Trophoblast cell (in vitro differentiated cells and primary cell): ENCODE measurements around the gene SEPSECS.

ENCODE experiments used
- DNase-seq, 2 donors: peaks; one replicate each; pipeline ENCODE4 v3.0.0-alpha.2; 2016
- H2AFZ ChIP-seq: 2 replicates; pipeline ENCODE4 v1.6.1; 2013; ENCODE audit warnings: low read length, moderate library complexity, mild to moderate bottlenecking; ENCODE audit not compliant: insufficient read depth, poor library complexity
- H2AK5ac ChIP-seq: 2 replicates; pipeline ENCODE4 v1.6.1; 2013; ENCODE audit warnings: mild to moderate bottlenecking, low read length
- H2BK120ac ChIP-seq: 2 replicates; pipeline ENCODE4 v1.6.1; 2013; ENCODE audit warnings: low read length, mild to moderate bottlenecking, moderate library complexity; ENCODE audit not compliant: insufficient read depth, poor library complexity
- H2BK12ac ChIP-seq: 2 replicates; pipeline ENCODE4 v1.6.1; 2013; ENCODE audit warnings: mild to moderate bottlenecking, low read length, moderate library complexity
- H2BK5ac ChIP-seq: 2 replicates; pipeline ENCODE4 v1.6.1; 2013; ENCODE audit warnings: low read length, low read depth, moderate library complexity, mild to moderate bottlenecking; ENCODE audit not compliant: poor library complexity
- H3K14ac ChIP-seq: 2 replicates; pipeline ENCODE4 v1.6.1; 2013; ENCODE audit warnings: mild to moderate bottlenecking, low read length
- H3K18ac ChIP-seq: 2 replicates; pipeline ENCODE4 v1.6.1; 2013; ENCODE audit warnings: mild to moderate bottlenecking, low read length
- H3K23ac ChIP-seq: 2 replicates; pipeline ENCODE4 v1.6.1; 2013; ENCODE audit warnings: low read length
- H3K27ac ChIP-seq: 2 replicates; pipeline ENCODE4 v1.5.1; 2013; ENCODE audit warnings: low read depth, mild to moderate bottlenecking, inconsistent platforms, low read length, moderate library complexity
- H3K27me3 ChIP-seq: 2 replicates; pipeline ENCODE4 v1.6.1; 2013; ENCODE audit warnings: inconsistent platforms, mild to moderate bottlenecking, low read length, moderate library complexity; ENCODE audit not compliant: insufficient read depth
- H3K36me3 ChIP-seq, 2 experiments: 1 replicate in 1 of 2; 2 replicates in 1 of 2; pipeline ENCODE4 v1.6.1; 2013; ENCODE audit warnings: low read length in 2 of 2, mild to moderate bottlenecking in 2 of 2, moderate library complexity in 1 of 2; ENCODE audit not compliant: insufficient read depth in 2 of 2, control insufficient read depth in 1 of 2
- H3K4ac ChIP-seq: 2 replicates; pipeline ENCODE4 v1.6.1; 2013; ENCODE audit warnings: low read depth, mild to moderate bottlenecking, low read length, moderate library complexity
- H3K4me1 ChIP-seq, 2 experiments: 1 replicate in 1 of 2; 2 replicates in 1 of 2; pipeline ENCODE4 v1.6.1; 2013; ENCODE audit warnings: low read length in 2 of 2, mild to moderate bottlenecking in 2 of 2, moderate library complexity in 1 of 2; ENCODE audit not compliant: insufficient read depth in 2 of 2, control insufficient read depth in 1 of 2
- H3K4me2 ChIP-seq: 2 replicates; pipeline ENCODE4 v1.6.1; 2013; ENCODE audit warnings: inconsistent platforms, mild to moderate bottlenecking, low read length, moderate library complexity
- H3K4me3 ChIP-seq: 2 replicates; pipeline ENCODE4 v1.5.1; 2013; ENCODE audit warnings: mild to moderate bottlenecking, low read depth, low read length, inconsistent platforms
- H3K79me1 ChIP-seq: one replicate; pipeline ENCODE4 v1.6.1; 2013; ENCODE audit warnings: low read length
- H3K79me2 ChIP-seq: 2 replicates; pipeline ENCODE4 v1.6.1; 2013; ENCODE audit warnings: low read length, mild to moderate bottlenecking; ENCODE audit not compliant: control insufficient read depth, insufficient read depth, poor library complexity
- H3K9ac ChIP-seq: 2 replicates; pipeline ENCODE4 v1.6.1; 2013; ENCODE audit warnings: mild to moderate bottlenecking, low read length
- H3K9me3 ChIP-seq: 2 replicates; pipeline ENCODE4 v1.6.1; 2013; ENCODE audit warnings: low read depth, mild to moderate bottlenecking, control low read depth, inconsistent platforms, low read length; ENCODE audit not compliant: insufficient read depth
- H4K12ac ChIP-seq: 2 replicates; pipeline ENCODE4 v1.6.1; 2013; ENCODE audit warnings: low read depth, mild to moderate bottlenecking, low read length, moderate library complexity
- H4K8ac ChIP-seq: 2 replicates; pipeline ENCODE4 v1.6.1; 2013; ENCODE audit warnings: low read depth, mild to moderate bottlenecking, low read length, moderate library complexity
- H4K91ac ChIP-seq: one replicate; pipeline ENCODE4 v1.6.1; 2013; ENCODE audit warnings: low read depth, mild to moderate bottlenecking, low read length, moderate library complexity
- WGBS: extraction: QIAGEN DNeasy Blood & Tissue Kit; methylation state at CpG from one replicate; pipeline ENCODE4 v1.1.7; 2013; ENCODE audit warnings: missing lambda C conversion rate; ENCODE audit not compliant: insufficient read length, insufficient coverage; ENCODE audit errors: extremely low coverage; 5-methylcytosine and 5-hydroxymethylcytosine counted together

The SEPSECS gene

GRCh38 chr4:25178838-25179261, 18.6 kb upstream of the SEPSECS start:
- H3K4ac ChIP-seq, result no peak overlapping the region
- no peak overlapping the region for H2BK120ac ChIP-seq
- no peak overlapping the region for H4K12ac ChIP-seq
- no peak overlapping the region for H3K27ac ChIP-seq
- H3K27me3 ChIP-seq, result no peaks in the 10 kb centered on the region
- no peaks in the 10 kb centered on the region for H3K79me2 ChIP-seq
- H4K8ac ChIP-seq, result no peak overlapping the region
- H3K9me3 ChIP-seq, result no peaks in the 10 kb centered on the region
- H3K36me3 ChIP-seq, result no peaks in the 10 kb centered on the region
- peak; percentile 57 to 73 for DNase-seq
- no peak overlapping the region for H3K4me3 ChIP-seq
- no peak overlapping the region for H2AFZ ChIP-seq
- H2BK12ac ChIP-seq, result no peak overlapping the region
- no peak overlapping the region for H2AK5ac ChIP-seq
- H3K14ac ChIP-seq, result no peak overlapping the region
- no peak overlapping the region for H3K23ac ChIP-seq
- H3K79me1 ChIP-seq, result peaks cover 6% of the 10 kb centered on the region
- WGBS, result no CpG with 5 or more reads among the region's 3 CpGs
- H3K4me1 ChIP-seq, result peaks cover 3 to 8% of the 10 kb centered on the region in 2 experiments
- H3K4me2 ChIP-seq, result no peak overlapping the region
- no peak overlapping the region for H2BK5ac ChIP-seq
- no peak overlapping the region for H3K9ac ChIP-seq
- H4K91ac ChIP-seq, result no peak overlapping the region
- H3K18ac ChIP-seq, result no peak overlapping the region

GRCh38 chr4:25177147-25177546, 16.9 kb upstream of the SEPSECS start:
- no peak overlapping the region for H3K18ac ChIP-seq
- WGBS, result no CpG with 5 or more reads among the region's 2 CpGs

GRCh38 chr4:25174674-25175073, 14.4 kb upstream of the SEPSECS start:
- H2BK120ac ChIP-seq, result peak overlapping the region; percentile 91
- peak overlapping the region; percentile 71 for H2BK5ac ChIP-seq
- no peak overlapping the region for H3K23ac ChIP-seq
- H3K4me1 ChIP-seq, result peaks cover 8 to 16% of the 10 kb centered on the region in 2 experiments
- H2AK5ac ChIP-seq, result no peak overlapping the region
- no CpG with 5 or more reads among the region's 3 CpGs for WGBS
- no peak overlapping the region for H3K18ac ChIP-seq
- peak overlapping the region; percentile 89 for H4K91ac ChIP-seq
- H2AFZ ChIP-seq, result no peak overlapping the region
- no peaks in the 10 kb centered on the region for H3K36me3 ChIP-seq
- H3K79me1 ChIP-seq, result peaks cover 15% of the 10 kb centered on the region
- H4K12ac ChIP-seq, result no peak overlapping the region
- H3K4ac ChIP-seq, result no peak overlapping the region
- peak overlapping the region; percentile 9 for H4K8ac ChIP-seq
- H3K14ac ChIP-seq, result no peak overlapping the region
- no peaks in the 10 kb centered on the region for H3K27me3 ChIP-seq
- peak overlapping the region; percentile 93 for H3K27ac ChIP-seq
- H2BK12ac ChIP-seq, result peak overlapping the region; percentile 95
- no peak overlapping the region for H3K4me2 ChIP-seq
- H3K9ac ChIP-seq, result no peak overlapping the region
- no peaks in the 10 kb centered on the region for H3K79me2 ChIP-seq
- no peak overlapping the region for H3K4me3 ChIP-seq
- peaks cover 1% of the 10 kb centered on the region for H3K9me3 ChIP-seq
- peak; percentile 59 to 77 for DNase-seq

More at GRCh38 chr4:25177147-25177546, 16.9 kb upstream of the SEPSECS start:
- H3K14ac ChIP-seq, result no peak overlapping the region
- no peak overlapping the region for H2BK12ac ChIP-seq
- no peaks in the 10 kb centered on the region for H3K27me3 ChIP-seq
- H3K9me3 ChIP-seq, result no peaks in the 10 kb centered on the region
- no peak overlapping the region for H3K9ac ChIP-seq
- no peak overlapping the region for H2BK120ac ChIP-seq
- H4K12ac ChIP-seq, result no peak overlapping the region
- DNase-seq, result no peak
- H3K4ac ChIP-seq, result no peak overlapping the region
- H3K79me2 ChIP-seq, result no peaks in the 10 kb centered on the region
- H3K27ac ChIP-seq, result no peak overlapping the region
- no peak overlapping the region for H4K91ac ChIP-seq
- H3K79me1 ChIP-seq, result peaks cover 13% of the 10 kb centered on the region
- H3K4me1 ChIP-seq, result peaks cover 5 to 12% of the 10 kb centered on the region in 2 experiments
- no peak overlapping the region for H3K4me2 ChIP-seq
- no peak overlapping the region for H2AFZ ChIP-seq
- H3K23ac ChIP-seq, result no peak overlapping the region
- H2BK5ac ChIP-seq, result no peak overlapping the region
- no peak overlapping the region for H4K8ac ChIP-seq
- H2AK5ac ChIP-seq, result no peak overlapping the region
- no peaks in the 10 kb centered on the region for H3K36me3 ChIP-seq
- no peak overlapping the region for H3K4me3 ChIP-seq

- Histone ChIP-seq H3K9me3 (peaks cover 1% of the 10 kb centered on the region), H3K27ac (peak overlapping the region; percentile 86), H4K12ac (no peak overlapping the region), H3K14ac (no peak overlapping the region), H3K36me3 (no peaks in the 10 kb centered on the region), H3K18ac (no peak overlapping the region), H3K4me2 (peak overlapping the region; percentile 40), H3K23ac (no peak overlapping the region), H4K91ac (peak overlapping the region; percentile 13), H4K8ac (no peak overlapping the region), H2BK5ac (peak overlapping the region; percentile 64), H2BK120ac (peak overlapping the region; percentile 46), H3K9ac (no peak overlapping the region), H3K79me1 (peaks cover 15% of the 10 kb centered on the region), H2AK5ac (no peak overlapping the region), H3K79me2 (no peaks in the 10 kb centered on the region), H2BK12ac (peak overlapping the region; percentile 82), H3K27me3 (no peaks in the 10 kb centered on the region), H3K4me3 (no peak overlapping the region), H3K4me1 (peaks cover 8 to 16% of the 10 kb centered on the region in 2 experiments), H2AFZ (no peak overlapping the region), H3K4ac (no peak overlapping the region)
- no CpG with 5 or more reads among the region's 3 CpGs for WGBS
- DNase-seq, result peak; percentile 80 to 92
These were observed 13.0 kb upstream of the SEPSECS start for GRCh38 chr4:25172961-25173915.
